Stimulated activated CD4-positive, alpha-beta T cell treated with anti-CD3 and anti-CD28 coated beads, Interleukin-15, amount 100 ng/mL, for 1 hour (primary cell): Measurements from ENCODE around the gene AGER.
"Not testable (repeated sequence)": the region's sequence is repeated elsewhere in the genome, so short reads cannot be mapped to it uniquely, and the experiment has no call there.

Experiments used
- DNase-seq, 2 donors: peaks; one replicate each; pipeline ENCODE4 v3.0.0-alpha.2; 2020; ENCODE audit warnings: low read depth in 1 of 2, low spot score in 1 of 2

The AGER gene

GRCh38 chr6:32149932-32150870, 33.9 kb downstream of the AGER start:
- no peak for DNase-seq

- no peak for DNase-seq
Measured at GRCh38 chr6:32149092-32149755, 34.8 kb downstream of the AGER start.

GRCh38 chr6:32148289-32149091, 35.6 kb downstream of the AGER start:
- peak; percentile 37 to 60 for DNase-seq

GRCh38 chr6:32147401-32148132, 36.5 kb downstream of the AGER start:
- DNase-seq: no peak

GRCh38 chr6:32146687-32147086, 37.4 kb downstream of the AGER start:
- no peak for DNase-seq

- DNase-seq: no peak
Measured at GRCh38 chr6:32146287-32146686, 37.8 kb downstream of the AGER start.

- DNase-seq: not testable (repeated sequence)
Measured at GRCh38 chr6:32144238-32144637, 39.8 kb downstream of the AGER start.

- no peak for DNase-seq
Measured at GRCh38 chr6:32140420-32141046, 43.5 kb downstream of the AGER start.

GRCh38 chr6:32139590-32139989, 44.5 kb downstream of the AGER start:
- DNase-seq: no peak

- DNase-seq: no peak
Measured at GRCh38 chr6:32137454-32137853, 46.6 kb downstream of the AGER start.

GRCh38 chr6:32133786-32134185, 50.3 kb downstream of the AGER start:
- DNase-seq: no peak

GRCh38 chr6:32132110-32132509, 51.9 kb downstream of the AGER start:
- no peak for DNase-seq

GRCh38 chr6:32131439-32131948, 52.6 kb downstream of the AGER start:
- DNase-seq: no peak
